H1 (cell line): Measurements from ENCODE around the gene MYO16. TPM values are rescaled to one million over a fixed set of nuclear protein-coding genes. Genes with fewer than 3 reads are reported as not detected.

Experiments
- CTCF ChIA-PET: fragments of 300-600 bp; sonication (Branson Sonifier 250); formaldehyde crosslinking; loops from one replicate; lab custom pipeline; 2021; ENCODE audit not compliant: partially characterized antibody; lab: Charles Lee
- POLR2A ChIA-PET: fragments of 300-600 bp; sonication (Branson Sonifier 250); formaldehyde crosslinking; loops from one replicate; lab custom pipeline; 2021; ENCODE audit warnings: inconsistent platforms; ENCODE audit not compliant: partially characterized antibody; lab: Charles Lee
- DNase-seq, 2 experiments: peaks; one replicate each; pipeline versions ENCODE4 v3.0.0 to v3.0.0-alpha.2; 2010 to 2022; ENCODE audit warnings: low spot score in 2 of 2, low read depth in 1 of 2, mixed read lengths in 1 of 2
- FAIRE-seq: peaks from 2 replicates; lab custom pipeline; 2011; peaks lifted over from hg19 to GRCh38; lab: Jason Lieb, UNC
- H2AFZ ChIP-seq: 2 replicates; pipeline ENCODE4 v1.8.1; 2012; ENCODE audit warnings: low read length, inconsistent platforms
- H2AK5ac ChIP-seq: 2 replicates; pipeline ENCODE4 v1.6.1; 2013; ENCODE audit warnings: low read depth, low read length
- H2BK120ac ChIP-seq: replicated peaks from 2 replicates; pipeline ENCODE3; 2013; ENCODE audit warnings: low read depth, low read length, inconsistent platforms
- H2BK12ac ChIP-seq: 2 replicates; pipeline ENCODE4 v1.6.1; 2013; ENCODE audit warnings: low read depth, low read length
- H2BK15ac ChIP-seq: 2 replicates; pipeline ENCODE4 v1.6.1; 2013; ENCODE audit warnings: low read length
- H2BK20ac ChIP-seq: 2 replicates; pipeline ENCODE4 v1.6.1; 2013; ENCODE audit warnings: low read length
- H2BK5ac ChIP-seq: 2 replicates; pipeline ENCODE4 v1.6.1; 2013; ENCODE audit warnings: low read depth, low read length
- H3K14ac ChIP-seq: 2 replicates; pipeline ENCODE4 v1.6.1; 2013; ENCODE audit warnings: inconsistent platforms; ENCODE audit not compliant: insufficient read length
- H3K18ac ChIP-seq: 2 replicates; pipeline ENCODE4 v1.6.1; 2013; ENCODE audit warnings: low read length; ENCODE audit errors: extremely low read depth
- H3K23ac ChIP-seq: 2 replicates; pipeline ENCODE4 v1.6.1; 2013; ENCODE audit warnings: inconsistent platforms; ENCODE audit not compliant: insufficient read length
- H3K23me2 ChIP-seq: 2 replicates; pipeline ENCODE4 v1.6.1; 2013; ENCODE audit warnings: low read depth, low read length
- H3K27ac ChIP-seq: 2 replicates; pipeline ENCODE4 v1.6.1; 2011; ENCODE audit warnings: low read depth, low read length, inconsistent platforms
- H3K27me3 ChIP-seq, 4 experiments: replicated peaks in 1 of 4; 1 replicate in 1 of 4; 2 replicates in 3 of 4; pipeline versions ENCODE4 v1.6.1 to v1.8.1; 2011 to 2013; ENCODE audit warnings: low read length in 3 of 4, mild to moderate bottlenecking in 3 of 4, inconsistent platforms in 2 of 4, mixed read lengths in 2 of 4, moderate library complexity in 1 of 4; ENCODE audit not compliant: control insufficient read depth in 3 of 4, insufficient read depth in 3 of 4; ENCODE audit errors: extremely low read depth in 1 of 4
- H3K36me3 ChIP-seq, 4 experiments: 2 replicates each; pipeline versions ENCODE4 v1.6.1 to v1.8.1; 2011 to 2013; ENCODE audit warnings: mild to moderate bottlenecking in 4 of 4, low read length in 3 of 4, moderate library complexity in 2 of 4, control low read depth in 1 of 4, inconsistent platforms in 1 of 4; ENCODE audit not compliant: insufficient read depth in 4 of 4, control insufficient read depth in 2 of 4
- H3K4ac ChIP-seq: replicated peaks from 2 replicates; pipeline ENCODE3; 2013; ENCODE audit warnings: low read length, low read depth, mixed read lengths, inconsistent platforms; ENCODE audit not compliant: insufficient read length
- H3K4me1 ChIP-seq, 4 experiments: replicated peaks in 1 of 4; 1 replicate in 1 of 4; 2 replicates in 3 of 4; pipeline versions ENCODE4 v1.6.1 to v1.8.1; 2011 to 2013; ENCODE audit warnings: low read length in 3 of 4, inconsistent platforms in 2 of 4, mixed read lengths in 1 of 4; ENCODE audit not compliant: insufficient read depth in 4 of 4, control insufficient read depth in 3 of 4
- H3K4me2 ChIP-seq, 2 experiments: 2 replicates each; pipeline versions ENCODE4 v1.6.1 to v1.8.1; 2011 to 2013; ENCODE audit warnings: low read depth in 2 of 2, low read length in 2 of 2, control low read depth in 1 of 2, inconsistent platforms in 1 of 2, mild to moderate bottlenecking in 1 of 2; ENCODE audit not compliant: insufficient read depth in 1 of 2
- H3K4me3 ChIP-seq, 4 experiments: fragments of 200-600, 300-600 bp in 1 of 4; sonication (generic), shearing (Covaris generic), sonication (Bioruptor Twin) in 1 of 4; 2 replicates each; pipeline versions ENCODE4 v1.5.1 to v1.8.1; 2011 to 2016; ENCODE audit warnings: low read length in 4 of 4, low read depth in 3 of 4, control low read depth in 2 of 4, inconsistent platforms in 2 of 4, mild to moderate bottlenecking in 2 of 4, mixed read lengths in 1 of 4, moderate library complexity in 1 of 4; ENCODE audit not compliant: insufficient read depth in 2 of 4; ENCODE audit errors: extremely low read depth in 1 of 4
- H3K56ac ChIP-seq: replicated peaks from 2 replicates; pipeline ENCODE3; 2013; ENCODE audit warnings: low read depth, mild to moderate bottlenecking, mixed read lengths, low read length, inconsistent platforms; ENCODE audit not compliant: insufficient read length
- H3K79me1 ChIP-seq: 2 replicates; pipeline ENCODE4 v1.6.1; 2013; ENCODE audit warnings: low read depth, low read length, control low read depth
- H3K79me2 ChIP-seq, 2 experiments: 2 replicates each; pipeline versions ENCODE4 v1.6.1 to v1.8.1; 2012 to 2013; ENCODE audit warnings: low read length in 2 of 2, mild to moderate bottlenecking in 2 of 2, inconsistent platforms in 1 of 2; ENCODE audit not compliant: insufficient read depth in 2 of 2, control insufficient read depth in 1 of 2
- H3K9ac ChIP-seq, 4 experiments: replicated peaks in 1 of 4; 1 replicate in 1 of 4; 2 replicates in 3 of 4; pipeline versions ENCODE4 v1.6.1 to v1.8.1; 2011 to 2013; ENCODE audit warnings: low read depth in 3 of 4, low read length in 3 of 4, control low read depth in 2 of 4, mild to moderate bottlenecking in 2 of 4, moderate library complexity in 2 of 4, inconsistent platforms in 1 of 4; ENCODE audit errors: extremely low read depth in 1 of 4
- H3K9me3 ChIP-seq, 2 experiments: 2 replicates each; pipeline versions ENCODE4 v1.6.1 to v1.8.1; 2012 to 2013; ENCODE audit warnings: mild to moderate bottlenecking in 2 of 2, moderate library complexity in 2 of 2, control low read depth in 1 of 2, inconsistent platforms in 1 of 2, low read depth in 1 of 2, low read length in 1 of 2, mixed read lengths in 1 of 2; ENCODE audit not compliant: insufficient read depth in 2 of 2
- H4K20me1 ChIP-seq, 2 experiments: replicated peaks in 1 of 2; 2 replicates each; pipeline versions ENCODE3 to v1.8.1; 2011 to 2013; ENCODE audit warnings: inconsistent platforms in 2 of 2, low read length in 2 of 2, mild to moderate bottlenecking in 1 of 2; ENCODE audit not compliant: insufficient read depth in 2 of 2, control insufficient read depth in 1 of 2
- H4K5ac ChIP-seq: 2 replicates; pipeline ENCODE4 v1.6.1; 2013; ENCODE audit warnings: low read length, low read depth, mixed read lengths, inconsistent platforms; ENCODE audit not compliant: insufficient read length
- H4K8ac ChIP-seq: 2 replicates; pipeline ENCODE4 v1.8.0; 2013; ENCODE audit warnings: mild to moderate bottlenecking, moderate library complexity, low read length, inconsistent platforms; ENCODE audit not compliant: insufficient read depth; ENCODE audit errors: extremely low read depth
- H4K91ac ChIP-seq: replicated peaks from 2 replicates; pipeline ENCODE3; 2013; ENCODE audit warnings: low read length, mixed read lengths, inconsistent platforms; ENCODE audit not compliant: insufficient read length
- CEBPB ChIP-seq: IDR thresholded peaks from 2 replicates; pipeline ENCODE4 v1.6.1; 2012; ENCODE audit warnings: low read depth, low read length
- CHD2 ChIP-seq: IDR thresholded peaks from 2 replicates; pipeline ENCODE4 v1.6.1; 2012; ENCODE audit warnings: low read length, improper control_type of control experiment
- EZH2 ChIP-seq: fragments of 200-600 bp; sonication (generic); IDR thresholded peaks from 2 replicates; pipeline ENCODE4 v1.7.1; 2012; ENCODE audit warnings: low read depth, mild to moderate bottlenecking, moderate library complexity, low read length, inconsistent platforms; ENCODE audit not compliant: severe bottlenecking
- KDM1A ChIP-seq: fragments of 200-600, 300-600 bp; sonication (generic); IDR thresholded peaks from 2 replicates; pipeline ENCODE4 v1.7.1; 2016; ENCODE audit warnings: mild to moderate bottlenecking, low read length, borderline replicate concordance
- NANOG ChIP-seq: IDR thresholded peaks from 2 replicates; pipeline ENCODE4 v1.6.1; 2011; ENCODE audit warnings: low read length, low read depth, mild to moderate bottlenecking, inconsistent platforms; ENCODE audit not compliant: insufficient read depth, poor library complexity, severe bottlenecking
- POLR2AphosphoS5 ChIP-seq: IDR thresholded peaks from 2 replicates; pipeline ENCODE4 v1.6.1; 2011; ENCODE audit warnings: low read depth, low read length
- SRF ChIP-seq: IDR thresholded peaks from 2 replicates; pipeline ENCODE4 v1.6.1; 2011; ENCODE audit warnings: mild to moderate bottlenecking, low read depth, low read length, moderate library complexity
- SUZ12 ChIP-seq: fragments of 200-600 bp; sonication (generic); IDR thresholded peaks from 2 replicates; pipeline ENCODE4 v1.6.1; 2012; ENCODE audit warnings: mild to moderate bottlenecking, inconsistent platforms, low read length, moderate library complexity, mixed read lengths
- TBP ChIP-seq: IDR thresholded peaks from 2 replicates; pipeline ENCODE4 v1.6.1; 2011; ENCODE audit warnings: low read depth, low read length, improper control_type of control experiment
- TCF12 ChIP-seq: IDR thresholded peaks from 2 replicates; pipeline ENCODE4 v1.6.1; 2011; ENCODE audit warnings: low read depth, mild to moderate bottlenecking, low read length
- YY1 ChIP-seq: IDR thresholded peaks from 2 replicates; pipeline ENCODE4 v1.6.1; 2011; ENCODE audit warnings: low read depth, mild to moderate bottlenecking, low read length
- WGBS, 2 experiments: shearing (Covaris generic) in 1 of 2; methylation state at CpG; one replicate each; pipeline versions ENCODE4 v1.1.6 to v1.1.7; 2013 to 2015; ENCODE audit warnings: low lambda C conversion rate in 2 of 2, mixed read lengths in 2 of 2, inconsistent platforms in 1 of 2, low coverage in 1 of 2, missing lambda C conversion rate in 1 of 2; ENCODE audit not compliant: insufficient replicate concordance in 2 of 2, insufficient coverage in 1 of 2, insufficient read length in 1 of 2; ENCODE audit errors: extremely low coverage in 1 of 2, missing lambda C conversion rate in 1 of 2; 5-methylcytosine and 5-hydroxymethylcytosine counted together
- polyA plus RNA-seq, 7 experiments: library from polyadenylated mRNA; depleted of rRNA in 3 of 7; stranded (reverse) in 5 of 7; unstranded in 2 of 7; fragments of >200 nt in 5 of 7; fragments of 200-250 nt in 2 of 7; gene quantifications; 1 replicate in 5 of 7; 2 replicates in 1 of 7; 4 replicates in 1 of 7; pipeline versions ENCODE4 v1.2.1 to v1.2.3, GENCODE V29; 2011 to 2013; ENCODE audit warnings: missing spikeins in 2 of 7, mixed read lengths in 2 of 7
- total RNA-seq: library from RNA; stranded (reverse); fragmentation: NEBNext Ultra II Directional; extraction: Animal tissue kit (Norgen Biotek cat#: 25700); gene quantifications from 2 replicates; pipeline ENCODE4 v1.2.1, GENCODE V29; 2021

Gene MYO16
- total and polyA plus RNA-seq, 2 of the 8 experiments (the other 6 are each of a cell fraction or from before 2014, with no cell fraction given), result 0.02 to 0.22 TPM

GRCh38 chr13:108964606-108965005, 335.2 kb downstream of the MYO16 start:
- Histone ChIP-seq H3K27me3 (no peaks in the 10 kb centered on the region), H3K27ac (no peak overlapping the region), H4K20me1 (no peaks in the 10 kb centered on the region), H2BK20ac (no peak overlapping the region), H2BK12ac (no peak overlapping the region), H2BK5ac (no peak overlapping the region), H3K9ac (no peak overlapping the region), H4K91ac (no peak overlapping the region), H3K18ac (no peak overlapping the region), H3K4me1 (no peaks in the 10 kb centered on the region), H2BK15ac (no peak overlapping the region), H2AK5ac (no peak overlapping the region), H3K56ac (no peak overlapping the region), H3K4me3 (no peak overlapping the region), H3K4me2 (no peak overlapping the region), H3K23me2 (no peaks in the 10 kb centered on the region), H3K14ac (no peak overlapping the region), H3K36me3 (no peaks in the 10 kb centered on the region), H2AFZ (no peak overlapping the region), H3K79me1 (no peaks in the 10 kb centered on the region), H3K23ac (no peak overlapping the region), H3K79me2 (no peaks in the 10 kb centered on the region), H3K9me3 (no peaks in the 10 kb centered on the region), H2BK120ac (no peak overlapping the region), H4K5ac (no peak overlapping the region), H3K4ac (no peak overlapping the region), H4K8ac (no peak overlapping the region)
- FAIRE-seq (no peak), DNase-seq (no peak)
- CTCF ChIA-PET, result no interaction called here
- 92% methylated on average over 7 of the region's 7 CpGs; no CpG with 5 or more reads in 1 of the 2 experiments for WGBS, 2 experiments
- POLR2A ChIA-PET, result no interaction called here
- TF ChIP-seq SRF, result no peak
- TF ChIP-seq TBP, result no peak
- no peak for TF ChIP-seq YY1
- TF ChIP-seq SUZ12, result no peak
- no peak for TF ChIP-seq EZH2
- no peak for TF ChIP-seq KDM1A
- TF ChIP-seq NANOG, result no peak
- TF ChIP-seq CEBPB, result no peak
- no peak for TF ChIP-seq CHD2
- no peak for TF ChIP-seq POLR2AphosphoS5
- TF ChIP-seq TCF12, result no peak
